UCSD-AML1 (cell line): ENCODE results near the gene EPC2.
"Not testable (repeated sequence)": the region's sequence is repeated elsewhere in the genome, so short reads cannot be mapped to it uniquely, and the experiment has no call there.

ENCODE experiments used
- DNase-seq: peaks from one replicate; lab custom pipeline; 2025; ENCODE audit not compliant: unreplicated experiment; lab: John Stamatoyannopoulos, UW

The EPC2 gene

GRCh38 chr2:148670773-148671172 is 26.2 kb downstream of the EPC2 start:
- DNase-seq: no peak

GRCh38 chr2:148674063-148675020 is 29.8 kb downstream of the EPC2 start:
- DNase-seq: no peak

- no peak for DNase-seq
Measured at GRCh38 chr2:148675708-148676107, 31.2 kb downstream of the EPC2 start.

- DNase-seq: not testable (repeated sequence)
Measured at GRCh38 chr2:148678302-148679179, 34.0 kb downstream of the EPC2 start.

- no peak for DNase-seq
Measured at GRCh38 chr2:148680462-148680861, 35.9 kb downstream of the EPC2 start.

- no peak for DNase-seq
Measured at GRCh38 chr2:148681443-148681842, 36.9 kb downstream of the EPC2 start.

- not testable (repeated sequence) for DNase-seq
Measured at GRCh38 chr2:148681862-148682261, 37.3 kb downstream of the EPC2 start.

GRCh38 chr2:148684507-148684906 is 40.0 kb downstream of the EPC2 start:
- no peak for DNase-seq

- no peak for DNase-seq
Measured at GRCh38 chr2:148687543-148687942, 43.0 kb downstream of the EPC2 start.

- not testable (repeated sequence) for DNase-seq
Measured at GRCh38 chr2:148688011-148688410, 43.5 kb downstream of the EPC2 start.

GRCh38 chr2:148696985-148697384 is 52.4 kb downstream of the EPC2 start:
- DNase-seq: no peak

GRCh38 chr2:148699830-148700229 is 55.3 kb downstream of the EPC2 start:
- DNase-seq: no peak

- no peak for DNase-seq
Measured at GRCh38 chr2:148701039-148701438, 56.5 kb downstream of the EPC2 start.

GRCh38 chr2:148701877-148702276 is 57.3 kb downstream of the EPC2 start:
- DNase-seq: no peak

GRCh38 chr2:148702475-148702874 is 57.9 kb downstream of the EPC2 start:
- DNase-seq: no peak

- DNase-seq: no peak
Measured at GRCh38 chr2:148704247-148704646, 59.7 kb downstream of the EPC2 start.

GRCh38 chr2:148716378-148716920 is 71.9 kb downstream of the EPC2 start:
- DNase-seq: no peak

- DNase-seq: no peak
Measured at GRCh38 chr2:148718039-148718438, 73.5 kb downstream of the EPC2 start.

GRCh38 chr2:148719195-148719749 is 74.7 kb downstream of the EPC2 start:
- DNase-seq: no peak

GRCh38 chr2:148719941-148720436 is 75.4 kb downstream of the EPC2 start:
- DNase-seq: no peak

GRCh38 chr2:148720501-148721001 is 76.0 kb downstream of the EPC2 start:
- no peak for DNase-seq
